ENCODE data around the gene EEFSEC.

The EEFSEC gene

DNA sequence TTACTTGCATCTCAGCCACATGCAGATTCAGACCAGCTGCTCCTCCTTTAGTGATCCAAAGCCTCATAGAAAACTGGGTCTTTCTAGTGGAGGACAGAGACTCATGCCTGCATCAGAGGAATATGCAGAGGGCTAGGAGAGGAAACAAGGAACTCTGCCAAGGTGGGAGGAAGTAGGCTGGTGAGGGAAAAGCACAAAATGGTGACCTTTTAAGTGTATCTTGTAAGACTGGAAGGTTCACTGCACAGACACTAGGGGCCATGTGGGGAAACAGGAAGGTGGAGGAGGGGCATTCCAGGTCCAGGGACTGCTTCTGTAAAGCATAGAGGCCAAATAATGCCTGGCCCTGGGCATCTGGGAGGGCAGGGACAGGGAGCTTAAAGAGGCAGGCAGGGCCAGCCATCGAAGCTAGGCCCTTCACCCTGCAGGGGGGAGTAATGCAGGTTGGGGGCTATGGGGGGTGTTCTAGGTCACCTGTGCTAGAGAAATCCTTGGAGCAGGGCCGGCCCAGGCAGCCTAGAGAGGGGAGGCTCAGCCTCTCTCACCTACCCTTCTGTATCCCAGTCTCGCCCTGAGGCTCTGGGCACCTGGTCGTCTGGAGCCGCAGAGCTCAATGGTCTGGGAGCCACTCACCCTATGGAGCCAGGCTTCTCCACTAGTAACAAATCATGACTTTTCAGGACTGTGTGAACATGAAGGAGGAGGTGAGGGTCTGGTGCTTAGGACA, 195.7 kb downstream of the EEFSEC start:
- Mint-ChIP-seq H3K9me3 (no peaks in the 10 kb centered on the region), H3K27me3 (no peaks in the 10 kb centered on the region), H3K4me1 (peaks cover 21% of the 10 kb centered on the region), H3K27ac (peak overlapping the region; percentile 13), H3K36me3 (no peaks in the 10 kb centered on the region), H3K4me3 (no peak overlapping the region)

DNA sequence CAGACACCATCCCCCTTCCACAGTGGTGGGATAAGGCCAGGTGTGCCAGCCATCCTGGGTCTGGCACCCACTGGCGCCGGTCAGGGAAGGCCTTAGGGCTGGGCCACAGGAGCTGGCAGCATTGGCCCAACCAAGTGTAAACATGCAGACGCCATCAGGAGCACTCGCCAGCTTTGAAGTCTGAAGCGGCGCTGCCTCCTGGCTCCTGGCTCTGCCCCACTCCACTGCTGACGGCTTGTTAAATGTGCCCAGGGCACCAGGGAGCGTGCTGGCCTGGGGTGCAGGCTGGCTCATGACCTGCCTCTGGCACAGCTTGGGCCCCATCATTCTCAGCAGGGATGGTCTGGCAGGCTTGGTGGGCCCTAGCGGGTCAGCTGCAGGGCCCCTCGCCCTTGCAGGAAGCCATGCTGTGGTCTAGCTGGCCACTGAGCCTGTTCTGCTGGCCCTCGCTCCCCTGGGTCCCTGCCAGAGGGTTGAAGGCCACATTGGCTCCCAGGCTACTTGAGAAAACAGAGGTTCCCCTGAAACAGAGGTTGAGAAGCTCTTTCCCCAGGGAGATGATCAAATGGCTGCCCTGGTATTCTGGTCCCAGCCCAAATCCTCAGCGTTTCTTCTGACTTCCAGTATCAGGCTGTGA, 196.8 kb downstream of the EEFSEC start:
- H3K4me3 Mint-ChIP-seq = no peak overlapping the region
- no peak overlapping the region for H3K27ac Mint-ChIP-seq
- no peaks in the 10 kb centered on the region for H3K9me3 Mint-ChIP-seq

GRCh38 chr3:128351546-128351945, 198.3 kb downstream of the EEFSEC start:
- Mint-ChIP-seq H3K4me1 (peaks cover 18% of the 10 kb centered on the region), H3K27ac (no peak overlapping the region), H3K36me3 (no peaks in the 10 kb centered on the region), H3K9me3 (no peaks in the 10 kb centered on the region), H3K4me3 (no peak overlapping the region), H3K27me3 (no peaks in the 10 kb centered on the region)

More for the DNA sequence above, 196.8 kb downstream of the EEFSEC start:
- H3K27me3 Mint-ChIP-seq = no peaks in the 10 kb centered on the region
- peaks cover 18% of the 10 kb centered on the region for H3K4me1 Mint-ChIP-seq
- H3K36me3 Mint-ChIP-seq = no peaks in the 10 kb centered on the region

- Mint-ChIP-seq H3K4me3 (no peak overlapping the region), H3K4me1 (peaks cover 13% of the 10 kb centered on the region), H3K9me3 (no peaks in the 10 kb centered on the region), H3K36me3 (no peaks in the 10 kb centered on the region), H3K27ac (no peak overlapping the region), H3K27me3 (no peaks in the 10 kb centered on the region)
These were observed 199.0 kb downstream of the EEFSEC start for GRCh38 chr3:128352326-128352725.

- H3K27me3 Mint-ChIP-seq = no peaks in the 10 kb centered on the region
These were observed 200.2 kb downstream of the EEFSEC start for GRCh38 chr3:128353361-128353965.

DNA sequence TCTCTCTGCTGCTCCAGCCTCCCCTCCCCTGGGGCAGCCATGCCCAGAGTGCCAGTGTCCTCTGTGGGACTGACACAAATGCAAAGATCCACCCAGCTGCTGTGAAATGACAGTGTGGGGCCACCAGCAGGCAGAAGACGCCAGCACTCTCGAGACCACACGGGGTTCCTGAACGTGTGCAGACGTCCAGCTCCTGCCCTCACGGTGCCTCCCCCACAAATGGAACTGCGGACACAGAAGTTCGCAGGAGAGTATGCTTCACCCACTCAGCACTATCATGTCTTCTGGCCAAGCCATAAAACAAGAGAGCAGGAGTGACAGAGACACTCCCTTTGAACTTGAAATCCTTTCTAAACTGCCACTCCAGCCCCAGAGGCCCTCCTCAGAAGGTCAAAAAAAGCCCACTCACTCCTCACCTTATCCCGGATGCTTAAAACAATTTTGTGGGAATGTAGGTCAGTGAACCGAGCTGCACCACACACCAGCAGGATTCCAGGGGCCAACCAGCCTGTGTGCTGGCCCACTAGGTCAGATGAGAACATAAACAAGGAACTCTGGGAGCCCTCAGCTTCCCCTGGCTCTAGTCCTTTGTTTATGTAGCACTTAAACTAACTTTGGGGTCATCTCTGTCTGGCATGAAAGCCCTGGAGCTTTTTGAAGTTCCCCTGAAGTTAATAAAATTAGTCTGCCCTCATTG, 200.9 kb downstream of the EEFSEC start:
- H3K9me3 Mint-ChIP-seq = no peaks in the 10 kb centered on the region
- H3K4me1 Mint-ChIP-seq = no peaks in the 10 kb centered on the region
- no peak overlapping the region for H3K4me3 Mint-ChIP-seq
- no peak overlapping the region for H3K27ac Mint-ChIP-seq
- H3K27me3 Mint-ChIP-seq = no peaks in the 10 kb centered on the region
- H3K36me3 Mint-ChIP-seq = peaks cover 2% of the 10 kb centered on the region

More at GRCh38 chr3:128353361-128353965, 200.2 kb downstream of the EEFSEC start:
- Mint-ChIP-seq H3K36me3 (no peaks in the 10 kb centered on the region), H3K27ac (no peak overlapping the region), H3K9me3 (no peaks in the 10 kb centered on the region), H3K4me3 (no peak overlapping the region), H3K4me1 (peaks cover 3% of the 10 kb centered on the region)

- H3K36me3 Mint-ChIP-seq = peaks cover 2% of the 10 kb centered on the region
- no peaks in the 10 kb centered on the region for H3K9me3 Mint-ChIP-seq
- no peak overlapping the region for H3K4me3 Mint-ChIP-seq
- no peak overlapping the region for H3K27ac Mint-ChIP-seq
- H3K4me1 Mint-ChIP-seq = no peaks in the 10 kb centered on the region
- H3K27me3 Mint-ChIP-seq = no peaks in the 10 kb centered on the region
These were observed 201.7 kb downstream of the EEFSEC start for GRCh38 chr3:128354788-128355542.

- Mint-ChIP-seq H3K36me3 (peaks cover 2% of the 10 kb centered on the region), H3K27ac (no peak overlapping the region)
These were observed 202.2 kb downstream of the EEFSEC start for GRCh38 chr3:128355543-128355919.

DNA sequence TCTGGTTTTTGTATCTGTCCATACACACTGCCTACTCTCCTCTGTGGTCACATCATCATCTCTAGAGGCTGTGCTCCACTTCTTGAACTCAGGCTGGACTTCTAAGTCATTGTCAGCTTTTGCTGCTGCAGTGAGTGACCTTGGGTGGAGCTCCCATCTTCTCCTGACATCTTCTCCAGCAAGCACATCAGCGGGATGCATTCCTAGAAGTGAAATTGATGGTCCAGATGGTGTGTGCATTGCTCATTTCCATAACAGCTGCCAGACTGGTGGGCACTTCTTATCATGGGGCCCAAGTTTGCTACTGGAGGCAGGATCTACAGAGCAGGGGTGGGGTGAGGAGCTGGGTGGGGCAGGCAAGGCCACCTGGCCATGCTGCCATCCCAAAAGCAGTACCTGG, 203.5 kb downstream of the EEFSEC start:
- Mint-ChIP-seq H3K4me3 (no peak overlapping the region), H3K4me1 (no peaks in the 10 kb centered on the region), H3K9me3 (no peaks in the 10 kb centered on the region), H3K27ac (no peak overlapping the region), H3K36me3 (peaks cover 2% of the 10 kb centered on the region), H3K27me3 (no peaks in the 10 kb centered on the region)

More at GRCh38 chr3:128355543-128355919, 202.2 kb downstream of the EEFSEC start:
- Mint-ChIP-seq H3K27me3 (no peaks in the 10 kb centered on the region), H3K4me1 (no peaks in the 10 kb centered on the region), H3K4me3 (no peak overlapping the region), H3K9me3 (no peaks in the 10 kb centered on the region)

DNA sequence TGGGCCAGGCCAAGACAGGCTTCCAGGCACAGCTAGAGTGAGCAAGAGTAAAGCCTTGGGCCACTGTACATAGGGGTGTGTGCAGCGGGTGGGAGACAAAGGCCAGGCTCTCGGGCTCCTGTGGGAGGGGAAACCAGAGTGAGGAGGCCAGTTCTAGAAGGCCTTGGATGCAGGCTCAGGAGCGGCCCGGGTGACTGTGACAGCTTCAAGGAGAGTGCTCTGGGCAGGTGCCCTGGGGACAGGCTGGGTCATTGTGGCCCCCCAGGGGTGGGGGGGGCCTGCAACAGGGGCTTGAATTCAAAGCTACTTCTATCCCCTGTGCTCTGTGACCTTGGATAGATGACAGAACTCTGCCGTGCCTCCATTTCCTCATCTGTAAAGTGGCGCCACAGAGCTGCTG, 204.3 kb downstream of the EEFSEC start:
- H3K9me3 Mint-ChIP-seq = no peaks in the 10 kb centered on the region
- H3K4me3 Mint-ChIP-seq = no peak overlapping the region
- no peak overlapping the region for H3K27ac Mint-ChIP-seq
- no peaks in the 10 kb centered on the region for H3K4me1 Mint-ChIP-seq
- H3K36me3 Mint-ChIP-seq = peaks cover 2% of the 10 kb centered on the region
- H3K27me3 Mint-ChIP-seq = no peaks in the 10 kb centered on the region

- no peak overlapping the region for H3K4me3 Mint-ChIP-seq
- no peak overlapping the region for H3K27ac Mint-ChIP-seq
- no peaks in the 10 kb centered on the region for H3K9me3 Mint-ChIP-seq
- H3K27me3 Mint-ChIP-seq = no peaks in the 10 kb centered on the region
- peaks cover 2% of the 10 kb centered on the region for H3K36me3 Mint-ChIP-seq
- H3K4me1 Mint-ChIP-seq = no peaks in the 10 kb centered on the region
These were observed 205.0 kb downstream of the EEFSEC start for GRCh38 chr3:128358156-128358895.

DNA sequence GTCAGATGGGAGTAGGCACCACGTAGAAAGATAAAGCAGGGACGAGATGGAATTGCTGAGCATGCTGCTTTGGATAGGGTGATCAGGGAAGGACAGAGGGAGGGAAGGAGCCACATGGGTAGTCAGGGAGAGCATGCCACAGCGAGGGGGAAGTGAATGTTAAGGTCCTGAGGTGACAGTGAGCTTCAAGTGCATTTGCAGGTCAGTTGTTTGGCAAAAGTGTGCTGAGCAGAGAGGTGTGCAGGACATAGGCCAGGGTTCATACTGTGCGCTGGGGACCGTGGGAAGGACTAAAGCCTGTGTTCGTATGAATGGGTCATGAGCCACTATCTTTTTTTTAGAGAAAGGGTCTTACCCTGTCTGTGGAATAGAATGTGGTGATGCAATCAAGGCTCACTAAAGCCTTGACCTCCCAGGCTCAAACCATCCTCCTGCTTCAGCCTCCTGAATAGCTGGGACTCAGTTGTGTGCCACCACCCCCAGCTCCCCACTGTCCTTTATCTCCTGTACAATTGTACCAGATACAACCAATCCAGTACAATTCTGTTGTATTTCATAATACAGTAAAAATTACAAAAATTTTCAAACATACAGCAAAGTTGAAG, 205.9 kb downstream of the EEFSEC start:
- H3K27ac Mint-ChIP-seq = no peak overlapping the region
- no peak overlapping the region for H3K4me3 Mint-ChIP-seq
- H3K27me3 Mint-ChIP-seq = no peaks in the 10 kb centered on the region
- no peaks in the 10 kb centered on the region for H3K4me1 Mint-ChIP-seq
- H3K36me3 Mint-ChIP-seq = peaks cover 2% of the 10 kb centered on the region
- H3K9me3 Mint-ChIP-seq = no peaks in the 10 kb centered on the region

- no peaks in the 10 kb centered on the region for H3K9me3 Mint-ChIP-seq
- H3K4me1 Mint-ChIP-seq = no peaks in the 10 kb centered on the region
- no peaks in the 10 kb centered on the region for H3K27me3 Mint-ChIP-seq
- no peak overlapping the region for H3K27ac Mint-ChIP-seq
- no peak overlapping the region for H3K4me3 Mint-ChIP-seq
- H3K36me3 Mint-ChIP-seq = peaks cover 2% of the 10 kb centered on the region
These were observed 206.8 kb downstream of the EEFSEC start for GRCh38 chr3:128359846-128360642.

Data from activated naive CD4-positive, alpha-beta T cell treated with anti-CD3 and anti-CD28 coated beads, Interleukin-2, amount 50 U/mL, for 24 hours (primary cell).